HG03457 (cell line): ENCODE measurements around the gene NR1H2.

Experiments
- ATAC-seq: cut with Tn5 transposase; IDR thresholded peaks from one replicate; pipeline ENCODE4 v1.9.1; 2021; ENCODE audit warnings: moderate number of reproducible peaks; ENCODE audit not compliant: unreplicated experiment

Gene NR1H2

DNA sequence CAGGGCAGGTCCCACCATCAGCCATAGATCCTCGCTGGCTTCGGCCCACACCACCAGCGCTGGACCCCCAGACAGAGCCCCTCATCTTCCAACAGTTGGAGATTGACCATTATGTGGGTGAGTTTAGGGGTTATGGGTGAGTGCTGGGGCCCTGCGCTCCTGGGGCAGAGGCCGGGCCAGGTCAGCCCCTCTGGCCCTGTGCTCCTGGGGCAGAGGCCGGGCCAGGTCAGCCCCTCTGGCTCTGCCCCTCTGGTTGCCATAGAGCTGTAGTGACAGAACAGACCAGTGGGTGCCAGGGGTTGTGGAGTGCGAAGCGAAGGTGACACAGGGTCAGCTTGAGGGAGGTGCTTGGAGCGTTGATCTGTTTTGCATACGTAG lies 23.1 kb downstream of the NR1H2 start:
- ATAC-seq: no peak

DNA sequence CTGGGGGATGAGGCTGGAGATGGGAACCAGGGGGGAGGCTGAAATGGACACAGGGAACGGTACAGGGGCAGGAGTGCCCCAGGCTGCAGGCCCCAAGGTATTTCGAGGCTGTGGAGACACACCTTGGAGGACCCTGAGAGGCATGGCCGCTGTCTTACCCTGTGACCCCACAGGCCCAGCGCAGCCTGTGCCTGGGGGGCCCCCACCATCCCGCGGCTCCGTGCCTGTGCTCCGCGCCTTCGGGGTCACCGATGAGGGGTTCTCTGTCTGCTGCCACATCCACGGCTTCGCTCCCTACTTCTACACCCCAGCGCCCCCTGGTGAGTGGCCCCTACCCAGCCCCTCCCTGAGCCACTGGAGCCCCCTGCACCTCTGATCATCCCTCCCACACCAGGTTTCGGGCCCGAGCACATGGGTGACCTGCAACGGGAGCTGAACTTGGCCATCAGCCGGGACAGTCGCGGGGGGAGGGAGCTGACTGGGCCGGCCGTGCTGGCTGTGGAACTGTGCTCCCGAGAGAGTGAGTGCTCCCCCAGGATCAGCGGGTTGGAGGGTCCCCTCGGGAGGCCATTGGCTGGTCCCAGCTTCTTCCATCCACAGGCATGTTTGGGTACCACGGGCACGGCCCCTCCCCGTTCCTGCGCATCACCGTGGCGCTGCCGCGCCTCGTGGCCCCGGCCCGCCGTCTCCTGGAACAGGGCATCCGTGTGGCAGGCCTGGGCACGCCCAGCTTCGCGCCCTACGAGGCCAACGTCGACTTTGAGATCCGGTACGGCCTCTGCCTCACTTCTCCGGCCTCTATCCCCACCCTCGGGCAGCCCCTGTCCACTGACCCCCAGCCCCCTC lies 25.6 kb downstream of the NR1H2 start:
- no peak for ATAC-seq

DNA sequence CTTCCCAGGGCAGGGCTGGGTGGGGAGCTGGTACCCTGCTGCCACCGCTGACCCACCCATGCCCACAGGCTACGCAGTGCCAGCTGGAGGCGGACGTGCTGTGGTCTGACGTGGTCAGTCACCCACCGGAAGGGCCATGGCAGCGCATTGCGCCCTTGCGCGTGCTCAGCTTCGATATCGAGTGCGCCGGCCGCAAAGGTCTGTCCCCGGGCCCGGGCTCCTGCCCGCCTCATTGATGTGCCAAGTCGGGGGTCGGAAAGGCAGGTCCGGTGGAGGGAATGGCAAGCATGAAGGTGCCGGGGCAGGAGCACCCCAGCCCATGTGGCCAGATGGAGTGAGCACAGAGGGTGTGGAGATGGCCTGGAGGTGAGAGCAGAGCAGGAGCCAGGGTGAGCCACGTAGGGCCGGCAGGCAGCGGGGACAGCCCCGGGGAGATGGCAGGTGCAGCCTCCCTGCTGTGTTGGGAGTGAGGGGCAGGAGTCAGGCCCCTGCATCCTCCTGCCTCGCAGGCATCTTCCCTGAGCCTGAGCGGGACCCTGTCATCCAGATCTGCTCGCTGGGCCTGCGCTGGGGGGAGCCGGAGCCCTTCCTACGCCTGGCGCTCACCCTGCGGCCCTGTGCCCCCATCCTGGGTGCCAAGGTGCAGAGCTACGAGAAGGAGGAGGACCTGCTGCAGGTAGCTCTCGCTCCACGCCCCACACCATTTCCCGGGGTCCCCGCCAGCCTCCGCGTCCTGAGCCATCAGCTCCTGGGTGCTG lies 26.5 kb downstream of the NR1H2 start:
- ATAC-seq: no peak

DNA sequence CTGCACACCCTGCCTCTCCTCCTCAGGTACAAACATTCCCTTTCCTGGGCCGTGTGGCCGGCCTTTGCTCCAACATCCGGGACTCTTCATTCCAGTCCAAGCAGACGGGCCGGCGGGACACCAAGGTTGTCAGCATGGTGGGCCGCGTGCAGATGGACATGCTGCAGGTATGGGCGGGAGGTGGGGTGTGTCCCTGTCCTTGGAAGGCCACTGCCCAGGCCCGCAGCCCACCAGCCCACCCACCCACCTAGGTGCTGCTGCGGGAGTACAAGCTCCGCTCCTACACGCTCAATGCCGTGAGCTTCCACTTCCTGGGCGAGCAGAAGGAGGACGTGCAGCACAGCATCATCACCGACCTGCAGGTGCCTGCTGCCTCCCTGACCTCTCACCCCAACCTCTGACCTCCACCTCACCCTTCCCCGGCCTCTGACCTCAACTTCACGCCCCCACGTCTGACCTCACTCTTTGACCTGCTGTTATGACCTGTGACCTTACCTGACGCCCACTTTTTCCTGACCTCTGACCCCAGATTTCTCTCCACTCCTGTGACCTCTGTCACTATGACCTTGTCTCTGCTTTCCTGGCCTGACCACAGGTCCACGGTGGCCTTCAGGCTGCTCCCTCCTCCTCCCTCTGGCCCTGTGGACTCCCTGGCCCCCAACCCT lies 30.0 kb downstream of the NR1H2 start:
- ATAC-seq: no peak

DNA sequence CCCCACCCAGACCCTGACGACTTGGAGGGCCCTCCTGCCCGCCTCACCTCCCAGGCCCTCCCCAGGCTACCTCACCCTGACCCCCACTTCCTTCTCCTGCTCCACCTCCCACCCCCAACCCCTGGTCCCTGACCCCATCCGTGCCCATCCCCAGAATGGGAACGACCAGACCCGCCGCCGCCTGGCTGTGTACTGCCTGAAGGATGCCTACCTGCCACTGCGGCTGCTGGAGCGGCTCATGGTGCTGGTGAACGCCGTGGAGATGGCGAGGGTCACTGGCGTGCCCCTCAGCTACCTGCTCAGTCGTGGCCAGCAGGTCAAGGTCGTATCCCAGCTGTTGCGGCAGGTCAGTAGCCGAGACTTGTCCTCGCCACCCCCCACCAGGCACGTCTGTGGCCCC lies 30.6 kb downstream of the NR1H2 start:
- no peak for ATAC-seq

DNA sequence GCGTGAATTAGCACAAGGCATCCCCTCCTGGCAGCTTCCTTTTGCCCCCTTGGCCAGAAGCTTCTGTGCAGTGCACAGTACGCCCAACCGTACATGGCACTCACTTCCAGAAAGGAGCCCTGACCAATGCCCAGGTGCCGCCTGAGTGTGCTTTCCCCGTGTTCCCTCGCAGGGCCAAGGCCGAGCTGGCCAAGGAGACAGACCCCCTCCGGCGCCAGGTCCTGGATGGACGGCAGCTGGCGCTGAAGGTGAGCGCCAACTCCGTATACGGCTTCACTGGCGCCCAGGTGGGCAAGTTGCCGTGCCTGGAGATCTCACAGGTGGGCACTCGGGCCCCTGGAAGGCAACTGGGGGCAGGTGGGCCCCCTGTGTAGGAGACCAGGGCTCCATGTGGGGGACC lies 33.1 kb downstream of the NR1H2 start:
- ATAC-seq: no peak

DNA sequence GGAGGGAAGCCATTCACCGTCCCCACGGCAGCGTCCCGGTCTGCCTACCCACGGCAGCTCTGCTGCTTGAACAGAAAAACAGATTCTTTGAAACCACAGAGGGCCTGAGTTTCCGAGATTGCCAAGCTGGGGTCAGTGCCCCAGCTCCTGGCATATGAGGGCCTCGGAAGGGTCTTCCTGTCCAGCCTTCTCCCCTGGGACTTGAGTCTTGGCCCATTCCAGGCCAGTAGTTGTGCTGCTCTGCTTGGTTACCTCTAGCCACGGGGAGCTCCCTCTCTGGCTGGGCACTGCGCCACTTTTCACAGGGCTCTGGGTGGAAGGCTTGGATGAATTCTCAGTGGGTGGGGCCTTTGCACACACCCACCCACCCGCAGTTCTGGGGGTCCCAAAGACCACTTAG lies 33.9 kb downstream of the NR1H2 start:
- ATAC-seq: no peak

DNA sequence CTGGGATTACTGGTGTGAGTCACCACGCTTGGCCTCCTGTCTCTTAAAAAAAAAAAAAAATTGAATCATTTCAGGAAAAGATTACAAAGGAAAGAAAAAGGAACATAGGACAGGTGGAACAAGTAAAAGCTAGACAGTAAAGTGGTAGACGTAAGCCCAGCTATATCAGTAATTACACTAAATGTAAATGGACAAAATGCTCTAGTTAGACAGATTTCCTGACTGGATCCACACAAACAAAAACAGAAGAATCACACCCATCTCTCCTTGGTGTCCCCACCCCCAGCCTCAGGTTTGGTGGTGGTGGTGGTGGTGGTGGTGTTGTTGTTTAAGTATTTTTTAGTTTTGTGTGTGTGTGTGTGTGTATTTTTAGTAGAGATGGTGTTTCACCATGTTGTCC lies 36.2 kb downstream of the NR1H2 start:
- no peak for ATAC-seq

DNA sequence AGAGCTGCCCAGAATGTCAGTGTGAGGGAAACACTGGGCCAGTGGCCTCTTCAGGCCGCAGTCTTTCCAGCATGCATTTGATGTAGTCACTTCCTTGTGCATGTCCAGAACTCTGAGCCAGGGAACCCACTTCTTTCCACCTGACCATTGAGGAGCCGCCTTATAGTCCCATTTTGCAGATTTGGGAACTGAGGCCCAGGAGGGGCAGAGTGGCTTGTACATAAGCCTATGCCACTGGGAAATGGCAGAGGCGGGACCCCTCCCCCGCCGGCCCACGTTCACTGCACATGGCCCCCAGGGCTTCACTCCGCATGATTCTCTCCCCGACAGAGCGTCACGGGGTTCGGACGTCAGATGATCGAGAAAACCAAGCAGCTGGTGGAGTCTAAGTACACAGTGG lies 36.8 kb downstream of the NR1H2 start:
- no peak for ATAC-seq

DNA sequence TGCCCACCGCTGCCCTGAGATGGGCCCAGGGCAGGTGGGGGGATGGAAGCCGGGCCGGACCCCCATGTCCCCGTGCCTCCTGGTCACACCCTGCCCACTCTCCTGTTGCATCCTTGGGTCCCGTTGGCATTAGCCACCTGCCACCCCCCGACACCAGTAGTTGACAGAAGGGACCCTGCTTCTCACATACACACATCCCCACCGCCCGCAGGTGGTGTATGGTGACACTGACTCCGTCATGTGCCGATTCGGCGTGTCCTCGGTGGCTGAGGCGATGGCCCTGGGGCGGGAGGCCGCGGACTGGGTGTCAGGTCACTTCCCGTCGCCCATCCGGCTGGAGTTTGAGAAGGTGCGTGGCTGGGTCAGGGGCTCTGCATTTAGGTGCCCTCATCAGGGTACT lies 37.3 kb downstream of the NR1H2 start:
- no peak for ATAC-seq

DNA sequence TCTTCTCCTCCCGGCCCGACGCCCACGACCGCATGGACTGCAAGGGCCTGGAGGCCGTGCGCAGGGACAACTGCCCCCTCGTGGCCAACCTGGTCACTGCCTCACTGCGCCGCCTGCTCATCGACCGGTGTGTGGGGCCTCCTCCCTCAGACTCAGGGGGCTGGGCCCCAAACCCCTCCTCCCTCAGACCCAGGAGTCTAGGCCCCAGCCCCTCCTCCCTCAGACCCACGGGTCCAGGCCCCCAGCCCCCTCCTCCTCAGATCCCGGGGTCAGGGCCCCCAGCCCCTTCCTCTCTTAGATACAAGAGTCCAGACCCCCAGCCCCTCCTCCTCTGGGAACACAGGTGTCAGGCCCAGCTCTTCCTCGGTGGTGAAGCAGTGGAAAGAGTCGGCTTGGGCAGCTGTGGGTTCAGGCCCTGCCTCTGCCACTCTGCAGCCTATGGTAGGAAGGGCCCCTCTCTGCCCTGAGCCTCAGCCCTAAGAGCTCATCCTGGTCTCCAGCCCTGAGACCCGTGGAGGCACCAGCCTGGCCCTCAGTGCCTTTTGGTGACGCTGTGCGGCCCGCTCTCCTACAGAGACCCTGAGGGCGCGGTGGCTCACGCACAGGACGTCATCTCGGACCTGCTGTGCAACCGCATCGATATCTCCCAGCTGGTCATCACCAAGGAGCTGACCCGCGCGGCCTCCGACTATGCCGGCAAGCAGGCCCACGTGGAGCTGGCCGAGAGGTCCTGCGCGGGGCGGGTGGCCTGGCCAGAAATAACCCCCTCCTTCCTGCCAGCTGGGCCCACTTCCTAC lies 38.8 kb downstream of the NR1H2 start:
- ATAC-seq: no peak

DNA sequence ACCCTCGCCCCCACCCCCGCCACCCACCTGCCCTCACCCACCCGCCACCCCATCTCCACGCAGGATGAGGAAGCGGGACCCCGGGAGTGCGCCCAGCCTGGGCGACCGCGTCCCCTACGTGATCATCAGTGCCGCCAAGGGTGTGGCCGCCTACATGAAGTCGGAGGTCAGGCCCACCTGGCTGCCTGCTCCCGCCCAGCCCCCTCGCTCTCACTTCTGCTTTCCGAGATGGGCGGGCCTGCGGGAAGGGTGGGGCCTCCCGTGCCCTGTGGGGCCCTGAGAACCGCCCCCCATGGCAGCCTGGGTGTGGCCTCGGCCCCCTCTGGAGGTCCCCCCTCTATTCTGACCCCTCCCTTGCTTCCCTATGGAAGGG lies 39.4 kb downstream of the NR1H2 start:
- ATAC-seq: no peak

DNA sequence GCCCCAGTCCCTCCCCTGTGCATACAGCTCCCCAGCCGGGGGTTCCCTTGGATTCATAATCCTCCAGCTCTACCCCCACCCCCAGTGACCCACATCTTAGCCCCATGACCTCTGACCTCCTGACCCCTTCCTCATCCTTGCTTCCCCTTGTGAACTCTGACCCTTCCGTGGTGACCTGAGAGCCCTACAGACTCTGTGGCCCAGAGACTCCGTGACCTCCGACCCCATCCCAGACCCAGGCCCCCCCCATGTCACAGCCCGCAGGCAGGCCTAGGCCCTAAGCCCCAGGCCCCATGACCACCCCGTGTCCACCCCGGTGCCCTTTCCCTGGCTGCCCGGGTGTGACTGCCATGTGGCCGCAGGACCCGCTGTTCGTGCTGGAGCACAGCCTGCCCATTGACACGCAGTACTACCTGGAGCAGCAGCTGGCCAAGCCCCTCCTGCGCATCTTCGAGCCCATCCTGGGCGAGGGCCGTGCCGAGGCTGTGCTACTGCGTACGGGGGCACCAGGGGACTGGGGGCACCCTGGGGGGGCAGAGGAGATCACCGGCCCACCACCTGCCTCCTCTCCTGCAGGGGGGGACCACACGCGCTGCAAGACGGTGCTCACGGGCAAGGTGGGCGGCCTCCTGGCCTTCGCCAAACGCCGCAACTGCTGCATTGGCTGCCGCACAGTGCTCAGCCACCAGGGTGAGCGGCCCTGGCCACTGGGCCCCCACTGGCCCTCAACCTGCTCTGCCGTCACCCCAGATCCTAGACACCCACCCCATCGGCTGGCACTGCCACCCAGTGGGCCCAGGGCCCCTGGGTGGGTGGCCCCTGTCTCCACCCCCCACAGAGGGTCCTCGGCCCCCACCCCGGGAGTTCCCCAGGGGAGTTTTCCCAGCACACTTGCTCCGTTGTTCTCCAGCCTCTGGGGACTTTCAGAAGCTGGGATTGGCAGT lies 40.0 kb downstream of the NR1H2 start:
- ATAC-seq: no peak

DNA sequence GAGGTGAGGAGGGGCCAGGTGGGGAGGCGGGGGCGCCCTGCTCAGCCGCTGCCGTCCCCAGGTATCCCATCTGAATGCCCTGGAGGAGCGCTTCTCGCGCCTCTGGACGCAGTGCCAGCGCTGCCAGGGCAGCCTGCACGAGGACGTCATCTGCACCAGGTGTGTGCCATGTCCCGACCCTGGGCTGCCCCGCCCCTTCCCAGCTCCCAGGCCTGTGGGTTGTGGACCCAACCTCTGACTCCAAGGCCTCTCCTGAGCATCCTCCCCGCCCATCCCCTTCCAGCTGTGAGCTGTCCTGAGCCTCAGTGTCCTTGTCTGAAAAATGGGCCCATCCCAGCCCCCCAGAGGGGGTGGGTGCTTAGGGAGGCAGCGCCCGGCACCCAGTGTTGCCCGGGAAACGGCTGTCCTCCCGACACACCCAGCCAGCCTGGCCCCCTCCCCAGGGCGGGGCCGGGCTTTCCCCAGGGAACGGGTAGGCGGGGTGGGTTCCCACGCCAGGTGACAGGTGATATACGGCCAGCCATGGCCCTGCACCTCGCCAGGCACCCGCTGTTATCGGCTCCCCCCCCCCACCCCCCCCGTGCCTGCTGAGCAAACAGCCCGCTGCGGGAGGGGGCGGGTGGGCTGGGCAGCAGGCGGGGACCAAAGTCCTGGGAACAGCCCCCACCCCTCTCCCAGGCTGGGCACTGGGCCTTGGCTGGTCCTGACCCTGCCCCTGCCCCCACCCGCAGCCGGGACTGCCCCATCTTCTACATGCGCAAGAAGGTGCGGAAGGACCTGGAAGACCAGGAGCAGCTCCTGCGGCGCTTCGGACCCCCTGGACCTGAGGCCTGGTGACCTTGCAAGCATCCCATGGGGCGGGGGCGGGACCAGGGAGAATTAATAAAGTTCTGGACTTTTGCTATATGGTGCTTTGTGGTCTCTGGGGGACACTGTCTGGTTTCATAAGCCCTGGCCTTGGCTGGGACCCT lies 41.1 kb downstream of the NR1H2 start:
- no peak for ATAC-seq

DNA sequence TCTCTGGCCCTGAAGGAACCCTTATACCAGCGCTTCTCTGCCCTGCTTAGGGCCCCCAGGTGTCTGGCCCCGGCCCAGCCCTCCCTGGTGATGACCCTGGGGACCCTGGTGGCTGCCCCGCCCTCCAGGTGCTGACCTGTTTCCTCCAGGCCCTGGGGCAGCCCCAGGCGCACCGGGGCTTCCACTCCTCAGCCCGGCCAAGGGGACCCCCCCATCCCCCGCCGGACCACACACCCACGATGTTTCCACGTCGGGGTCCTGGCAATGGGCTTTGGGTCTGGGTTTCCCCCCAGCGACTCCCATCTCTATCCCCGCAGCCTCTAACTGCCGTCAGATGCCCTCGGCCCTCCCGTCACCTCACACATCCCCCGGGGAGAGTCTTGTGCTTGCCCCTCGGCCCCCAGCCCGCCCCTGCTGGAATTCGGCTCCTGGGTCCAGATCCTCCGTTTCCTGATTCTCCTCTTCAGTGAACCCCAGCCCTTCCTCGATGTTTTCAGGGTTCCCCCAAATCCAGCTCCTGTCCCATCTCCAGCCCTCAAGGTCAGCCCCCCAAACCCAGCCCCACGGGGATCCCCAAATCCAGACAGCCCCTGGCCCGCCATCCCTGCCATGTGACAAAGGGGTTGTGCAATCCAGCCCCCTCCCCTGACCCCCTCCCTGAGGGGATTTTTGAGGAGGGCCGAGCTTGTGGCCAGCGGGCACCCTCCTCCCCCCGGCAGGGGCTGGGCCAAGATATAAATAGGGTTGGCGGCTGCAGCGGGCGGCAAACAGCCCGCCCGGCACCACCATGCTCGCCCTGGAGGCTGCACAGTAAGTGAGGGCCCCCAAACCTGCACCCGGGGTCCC lies 42.1 kb downstream of the NR1H2 start, which contains the start of gene SPIB:
Gene SPIB (plus strand): TSS at position 763 of the 846 bp plus-strand sequence. CDS start 25 bp downstream, at position 788.
- ATAC-seq: no peak

DNA sequence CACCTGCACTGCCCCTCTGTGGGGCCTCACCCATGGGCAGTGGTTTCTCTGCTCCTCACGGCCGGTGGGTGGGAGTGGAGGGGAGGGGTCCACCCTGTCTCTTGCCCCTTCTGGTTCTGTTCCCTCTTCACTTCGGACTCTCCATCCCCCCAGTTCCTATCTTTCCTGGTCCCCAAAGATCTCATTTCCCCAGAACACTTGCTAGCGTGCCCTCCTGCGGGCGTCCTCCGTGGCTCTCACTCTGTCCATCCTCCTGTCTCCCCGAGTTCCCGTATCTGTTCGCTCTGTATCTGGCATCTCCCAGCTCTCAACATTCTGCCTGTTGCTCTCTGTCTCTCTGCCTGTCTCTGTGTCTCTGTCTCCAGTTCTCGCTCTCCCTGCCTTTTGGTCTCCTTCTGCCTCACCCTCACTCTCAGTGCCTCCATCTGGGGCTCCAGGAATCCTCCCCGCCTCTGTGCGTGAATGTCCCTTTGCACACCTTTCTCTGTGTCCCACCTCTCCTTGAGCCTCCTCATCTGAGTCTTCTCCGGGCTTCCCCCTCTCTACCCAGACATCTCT lies 42.8 kb downstream of the NR1H2 start:
- ATAC-seq: no peak

DNA sequence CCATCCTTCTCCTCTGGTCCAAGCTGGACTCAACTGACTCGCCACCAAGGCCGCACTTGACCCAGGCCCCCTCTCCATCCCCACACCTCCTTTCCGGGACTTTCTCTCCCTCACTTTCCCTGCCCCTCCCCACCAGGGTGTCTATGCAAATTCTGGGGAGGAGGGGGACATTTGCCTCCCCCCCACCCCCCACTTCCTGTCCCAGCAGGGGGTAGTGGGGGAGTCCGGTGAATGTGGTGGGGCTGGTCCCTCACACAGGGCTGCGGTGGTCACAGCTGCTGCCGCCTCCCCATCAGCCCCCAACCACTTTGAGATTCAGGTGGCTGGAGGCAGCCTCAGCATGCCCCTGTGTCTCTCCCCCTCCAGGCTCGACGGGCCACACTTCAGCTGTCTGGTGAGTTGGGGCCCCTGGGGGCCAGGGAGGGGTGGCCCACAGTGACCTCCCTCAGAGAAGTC lies 43.4 kb downstream of the NR1H2 start:
- no peak for ATAC-seq
